K562 (cell line): ENCODE measurements around the gene LYPD3. TPM values are rescaled to one million over a fixed set of nuclear protein-coding genes. Genes with fewer than 3 reads are reported as not detected.

ENCODE experiments used
- ARID2 ChIP-seq: fragments of 450-650 bp; IDR thresholded peaks from 2 replicates; pipeline ENCODE4 v1.6.1; 2017; ENCODE audit warnings: antibody characterized with exemption, mild to moderate bottlenecking
- ATF1 ChIP-seq, 2 experiments: fragments of 450-650 bp in 1 of 2; IDR thresholded peaks; 2 replicates each; pipeline ENCODE4 v1.6.1; 2016; ENCODE audit warnings: missing compliant biosample characterization in 1 of 2, missing genetic modification characterization in 1 of 2
- ETV6 ChIP-seq, 3 experiments: fragments of 150-350 bp in 1 of 3; sonication (generic) in 1 of 3; formaldehyde crosslinking in 1 of 3; IDR thresholded peaks; 2 replicates each; pipeline versions ENCODE4 v1.6.1 to v1.8.0; 2014 to 2022; ENCODE audit warnings: borderline replicate concordance in 2 of 3, low read depth in 2 of 3, antibody characterized with exemption in 1 of 3, low read length in 1 of 3, mild to moderate bottlenecking in 1 of 3, missing genetic modification reagents in 1 of 3
- HCFC1 ChIP-seq: IDR thresholded peaks from 2 replicates; pipeline ENCODE4 v1.6.1; 2012; ENCODE audit warnings: low read depth, low read length, improper control_type of control experiment
- KAT2B ChIP-seq: IDR thresholded peaks from one replicate; pipeline ENCODE4 v1.6.1; 2012; ENCODE audit warnings: low read depth, mild to moderate bottlenecking, control low read depth, inconsistent platforms, low read length, moderate library complexity
- KDM5B ChIP-seq: fragments of 200-600 bp; sonication (generic); IDR thresholded peaks from 2 replicates; pipeline ENCODE4 v1.6.1; 2012; ENCODE audit warnings: low read depth, mild to moderate bottlenecking, moderate library complexity, low read length, control low read depth, inconsistent platforms; ENCODE audit not compliant: insufficient replicate concordance
- MAFG ChIP-seq: fragments of 450-650 bp; conservative IDR thresholded peaks from 2 replicates; pipeline ENCODE4 v1.6.1; 2016; ENCODE audit warnings: missing genetic modification characterization, missing compliant biosample characterization
- MCM5 ChIP-seq: fragments of 450-650 bp; IDR thresholded peaks from 2 replicates; pipeline ENCODE4 v1.6.1; 2016; ENCODE audit warnings: low read depth
- MTA1 ChIP-seq: fragments of 450-650 bp; IDR thresholded peaks from 2 replicates; pipeline ENCODE4 v1.6.1; 2017; ENCODE audit warnings: borderline replicate concordance
- MTA2 ChIP-seq: fragments of 450-650 bp; IDR thresholded peaks from 2 replicates; pipeline ENCODE4 v1.6.1; 2016; ENCODE audit warnings: low read depth
- NCOR1 ChIP-seq: fragments of 450-650 bp; IDR thresholded peaks from 2 replicates; pipeline ENCODE4 v1.6.1; 2016; ENCODE audit warnings: mild to moderate bottlenecking, moderate library complexity
- NR1H2 ChIP-seq: sonication (generic); formaldehyde crosslinking; IDR thresholded peaks from 2 replicates; pipeline ENCODE4 v1.4.0; 2020; ENCODE audit warnings: mild to moderate bottlenecking, missing genetic modification reagents
- PHF20 ChIP-seq: fragments of 450-650 bp; IDR thresholded peaks from 2 replicates; pipeline ENCODE4 v1.6.1; 2018; ENCODE audit not compliant: partially characterized antibody
- RBM22 ChIP-seq: fragments of 200-400 bp; formaldehyde crosslinking; IDR thresholded peaks from 2 replicates; pipeline ENCODE4 v1.6.1; 2018; ENCODE audit warnings: low read length, low read depth; ENCODE audit not compliant: poor library complexity, severe bottlenecking
- SIRT6 ChIP-seq: IDR thresholded peaks from one replicate; pipeline ENCODE4 v1.6.1; 2012; ENCODE audit warnings: low read depth, mild to moderate bottlenecking, control low read depth, inconsistent platforms, low read length, moderate library complexity
- SNRNP70 ChIP-seq: fragments of 200-400 bp; formaldehyde crosslinking; optimal IDR thresholded peaks from 2 replicates; pipeline ENCODE3; 2017; ENCODE audit warnings: low read depth, low read length
- ZBTB17 ChIP-seq: fragments of 450-650 bp; formaldehyde crosslinking; IDR thresholded peaks from 2 replicates; pipeline ENCODE4 v1.4.0; 2020; ENCODE audit warnings: mild to moderate bottlenecking
- ZC3H4 ChIP-seq: sonication (generic); formaldehyde crosslinking; IDR thresholded peaks from 2 replicates; pipeline ENCODE4 v1.9.0; 2021; ENCODE audit warnings: missing genetic modification reagents, borderline replicate concordance
- polyA plus RNA-seq, 8 experiments: library from polyadenylated mRNA; depleted of rRNA in 4 of 8; stranded (reverse) in 5 of 8; unstranded in 3 of 8; fragments of >200 nt; fragmentation: Nextera tagmentation in 2 of 8; fragmentation: Illumina TruSeq in 1 of 8; extraction: Ambion mirVana in 2 of 8; extraction: Trizol in 1 of 8; gene quantifications; 2 replicates each; pipeline versions ENCODE4 v1.2.1 to v1.2.3, GENCODE V29; 2011 to 2014; ENCODE audit warnings: inconsistent platforms in 1 of 8, missing spikeins in 1 of 8
- total RNA-seq, 7 experiments: library from RNA; depleted of rRNA in 6 of 7; stranded (reverse); fragments of >200 nt in 6 of 7; fragmentation: Illumina TruSeq in 2 of 7; extraction: Trizol in 2 of 7; gene quantifications; 2 replicates each; pipeline versions ENCODE4 v1.2.1 to v1.2.3, GENCODE V29; 2011 to 2021; ENCODE audit warnings: low replicate concordance in 1 of 7
- TF ChIP-seq, protein P1 (sequence below): fragments of 450-650 bp; formaldehyde crosslinking; conservative IDR thresholded peaks from 2 replicates; pipeline ENCODE4 v1.4.0; 2022; ENCODE audit warnings: mild to moderate bottlenecking, missing genetic modification characterization
- TF ChIP-seq, protein P2 (sequence below): fragments of 450-650 bp; IDR thresholded peaks from 2 replicates; pipeline ENCODE4 v1.6.1; 2016; ENCODE audit warnings: low read depth
- TF ChIP-seq, protein P3 (sequence below): fragments of 250-450 bp; sonication (Bioruptor Pico); IDR thresholded peaks from 2 replicates; pipeline ENCODE4 v1.8.0; 2021; ENCODE audit warnings: moderate library complexity, mild to moderate bottlenecking, inconsistent platforms

LYPD3 gene
- total and polyA plus RNA-seq, 9 of the 15 experiments (the other 6 are each of a cell fraction or from before 2014, with no cell fraction given): 0.04 to 0.33 (median 0.20) TPM; not detected in 1

DNA sequence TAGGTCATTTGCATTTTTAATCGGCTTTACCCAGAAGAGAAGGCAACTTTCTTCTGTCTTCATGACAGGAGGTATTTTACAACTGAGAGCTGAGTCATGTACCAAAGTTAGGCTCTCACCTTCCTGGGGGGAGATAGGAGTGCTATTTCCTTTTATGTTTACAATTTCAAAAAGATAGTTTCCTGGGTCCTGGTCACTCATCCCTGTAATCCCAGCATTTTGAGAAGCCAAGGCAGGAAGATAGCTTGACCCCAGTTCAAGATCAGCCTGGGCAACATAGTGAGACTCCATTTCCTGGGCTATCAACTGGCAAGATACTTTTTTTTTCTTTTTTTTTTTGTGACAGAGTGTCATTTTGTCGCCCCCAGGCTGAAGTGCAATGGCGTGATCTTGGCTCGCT is 7.6 kb downstream of the LYPD3 start (continued):
- no peak for TF ChIP-seq KDM5B
- peak; percentile 45 for TF ChIP-seq MAFG
- no peak for TF ChIP-seq PHF20
- no peak for TF ChIP-seq ATF1 (CRISPR knock-in tag; IDR thresholded peaks at IDR 0.05)
- no peak for TF ChIP-seq ATF1 (tag; IDR thresholded peaks at IDR 0.05)
- TF ChIP-seq MTA2: no peak
- no peak for TF ChIP-seq NCOR1
- TF ChIP-seq, protein P1, sequence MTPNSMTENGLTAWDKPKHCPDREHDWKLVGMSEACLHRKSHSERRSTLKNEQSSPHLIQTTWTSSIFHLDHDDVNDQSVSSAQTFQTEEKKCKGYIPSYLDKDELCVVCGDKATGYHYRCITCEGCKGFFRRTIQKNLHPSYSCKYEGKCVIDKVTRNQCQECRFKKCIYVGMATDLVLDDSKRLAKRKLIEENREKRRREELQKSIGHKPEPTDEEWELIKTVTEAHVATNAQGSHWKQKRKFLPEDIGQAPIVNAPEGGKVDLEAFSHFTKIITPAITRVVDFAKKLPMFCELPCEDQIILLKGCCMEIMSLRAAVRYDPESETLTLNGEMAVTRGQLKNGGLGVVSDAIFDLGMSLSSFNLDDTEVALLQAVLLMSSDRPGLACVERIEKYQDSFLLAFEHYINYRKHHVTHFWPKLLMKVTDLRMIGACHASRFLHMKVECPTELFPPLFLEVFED (CRISPR knock-in tag): no peak
- TF ChIP-seq MTA1: no peak
- TF ChIP-seq NR1H2 (CRISPR knock-in tag): no peak
- TF ChIP-seq SNRNP70: no peak
- no peak for TF ChIP-seq MCM5
- no peak for TF ChIP-seq ZC3H4 (CRISPR knock-in tag)
- no peak for TF ChIP-seq ZBTB17 (CRISPR knock-in tag)
- TF ChIP-seq, protein P2, sequence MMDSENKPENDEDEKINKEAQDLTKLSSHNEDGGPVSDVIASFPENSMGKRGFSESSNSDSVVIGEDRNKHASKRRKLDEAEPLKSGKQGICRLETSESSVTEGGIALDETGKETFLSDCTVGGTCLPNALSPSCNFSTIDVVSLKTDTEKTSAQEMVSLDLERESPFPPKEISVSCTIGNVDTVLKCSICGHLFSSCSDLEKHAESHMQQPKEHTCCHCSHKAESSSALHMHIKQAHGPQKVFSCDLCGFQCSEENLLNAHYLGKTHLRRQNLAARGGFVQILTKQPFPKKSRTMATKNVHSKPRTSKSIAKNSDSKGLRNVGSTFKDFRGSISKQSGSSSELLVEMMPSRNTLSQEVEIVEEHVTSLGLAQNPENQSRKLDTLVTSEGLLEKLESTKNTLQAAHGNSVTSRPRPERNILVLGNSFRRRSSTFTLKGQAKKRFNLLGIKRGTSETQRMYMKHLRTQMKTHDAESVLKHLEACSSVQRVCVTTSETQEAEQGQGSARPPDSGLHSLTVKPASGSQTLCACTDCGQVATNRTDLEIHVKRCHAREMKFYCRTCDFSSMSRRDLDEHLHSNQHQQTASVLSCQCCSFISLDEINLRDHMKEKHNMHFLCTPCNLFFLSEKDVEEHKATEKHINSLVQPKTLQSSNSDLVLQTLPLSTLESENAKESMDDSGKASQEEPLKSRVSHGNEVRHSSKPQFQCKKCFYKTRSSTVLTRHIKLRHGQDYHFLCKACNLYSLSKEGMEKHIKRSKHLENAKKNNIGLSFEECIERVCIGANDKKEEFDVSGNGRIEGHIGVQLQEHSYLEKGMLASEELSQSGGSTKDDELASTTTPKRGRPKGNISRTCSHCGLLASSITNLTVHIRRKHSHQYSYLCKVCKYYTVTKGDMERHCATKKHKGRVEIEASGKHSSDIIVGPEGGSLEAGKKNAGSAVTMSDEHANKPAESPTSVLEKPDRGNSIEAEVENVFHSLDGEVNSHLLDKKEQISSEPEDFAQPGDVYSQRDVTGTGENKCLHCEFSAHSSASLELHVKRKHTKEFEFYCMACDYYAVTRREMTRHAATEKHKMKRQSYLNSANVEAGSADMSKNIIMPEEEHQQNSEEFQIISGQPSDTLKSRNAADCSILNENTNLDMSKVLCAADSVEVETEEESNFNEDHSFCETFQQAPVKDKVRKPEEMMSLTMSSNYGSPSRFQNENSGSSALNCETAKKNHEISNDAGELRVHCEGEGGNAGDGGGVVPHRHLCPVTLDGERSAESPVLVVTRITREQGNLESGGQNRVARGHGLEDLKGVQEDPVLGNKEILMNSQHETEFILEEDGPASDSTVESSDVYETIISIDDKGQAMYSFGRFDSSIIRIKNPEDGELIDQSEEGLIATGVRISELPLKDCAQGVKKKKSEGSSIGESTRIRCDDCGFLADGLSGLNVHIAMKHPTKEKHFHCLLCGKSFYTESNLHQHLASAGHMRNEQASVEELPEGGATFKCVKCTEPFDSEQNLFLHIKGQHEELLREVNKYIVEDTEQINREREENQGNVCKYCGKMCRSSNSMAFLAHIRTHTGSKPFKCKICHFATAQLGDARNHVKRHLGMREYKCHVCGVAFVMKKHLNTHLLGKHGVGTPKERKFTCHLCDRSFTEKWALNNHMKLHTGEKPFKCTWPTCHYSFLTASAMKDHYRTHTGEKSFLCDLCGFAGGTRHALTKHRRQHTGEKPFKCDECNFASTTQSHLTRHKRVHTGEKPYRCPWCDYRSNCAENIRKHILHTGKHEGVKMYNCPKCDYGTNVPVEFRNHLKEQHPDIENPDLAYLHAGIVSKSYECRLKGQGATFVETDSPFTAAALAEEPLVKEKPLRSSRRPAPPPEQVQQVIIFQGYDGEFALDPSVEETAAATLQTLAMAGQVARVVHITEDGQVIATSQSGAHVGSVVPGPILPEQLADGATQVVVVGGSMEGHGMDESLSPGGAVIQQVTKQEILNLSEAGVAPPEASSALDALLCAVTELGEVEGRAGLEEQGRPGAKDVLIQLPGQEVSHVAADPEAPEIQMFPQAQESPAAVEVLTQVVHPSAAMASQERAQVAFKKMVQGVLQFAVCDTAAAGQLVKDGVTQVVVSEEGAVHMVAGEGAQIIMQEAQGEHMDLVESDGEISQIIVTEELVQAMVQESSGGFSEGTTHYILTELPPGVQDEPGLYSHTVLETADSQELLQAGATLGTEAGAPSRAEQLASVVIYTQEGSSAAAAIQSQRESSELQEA: no peak
- no peak for TF ChIP-seq RBM22
- TF ChIP-seq HCFC1: no peak
- TF ChIP-seq ARID2: no peak
- no peak for TF ChIP-seq ETV6 (IDR thresholded peaks at IDR 0.05; ENCODE audit: borderline replicate concordance in 1 of 2, low read depth in 2 of 2, low read length in 1 of 2)
- TF ChIP-seq ETV6 (CRISPR knock-in tag; IDR thresholded peaks at IDR 0.05; ENCODE audit: borderline replicate concordance): no peak
- TF ChIP-seq, protein P3, sequence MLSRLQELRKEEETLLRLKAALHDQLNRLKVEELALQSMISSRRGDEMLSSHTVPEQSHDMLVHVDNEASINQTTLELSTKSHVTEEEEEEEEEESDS (CRISPR knock-in tag): no peak
- TF ChIP-seq KAT2B: no peak
- TF ChIP-seq SIRT6: no peak
